Gastrocnemius medialis (tissue), 4 donors: ENCODE data around the gene FGR.

Experiments used
- POLR2A ChIP-seq, 2 donors: fragments of 450-650 bp; IDR thresholded peaks; one replicate each; pipeline ENCODE4 v1.6.1; 2017; ENCODE audit warnings: antibody characterized with exemption in 2 of 2, mild to moderate bottlenecking in 2 of 2, moderate library complexity in 2 of 2
- TF ChIP-seq, protein P1 (sequence below), 5 experiments: fragments of 450-650 bp in 3 of 5; fragments of 200-600 bp in 2 of 5; sonication (generic) in 2 of 5; IDR thresholded peaks in 4 of 5; conservative IDR thresholded peaks in 1 of 5; 1 replicate in 4 of 5; 2 replicates in 1 of 5; pipeline ENCODE4 v1.5.1; 2016 to 2019; ENCODE audit warnings: antibody characterized with exemption in 5 of 5, mild to moderate bottlenecking in 3 of 5, moderate library complexity in 3 of 5

GRCh38 chr1:27571439-27572018 lies 63.5 kb downstream of the FGR start:
- TF ChIP-seq, protein P1, sequence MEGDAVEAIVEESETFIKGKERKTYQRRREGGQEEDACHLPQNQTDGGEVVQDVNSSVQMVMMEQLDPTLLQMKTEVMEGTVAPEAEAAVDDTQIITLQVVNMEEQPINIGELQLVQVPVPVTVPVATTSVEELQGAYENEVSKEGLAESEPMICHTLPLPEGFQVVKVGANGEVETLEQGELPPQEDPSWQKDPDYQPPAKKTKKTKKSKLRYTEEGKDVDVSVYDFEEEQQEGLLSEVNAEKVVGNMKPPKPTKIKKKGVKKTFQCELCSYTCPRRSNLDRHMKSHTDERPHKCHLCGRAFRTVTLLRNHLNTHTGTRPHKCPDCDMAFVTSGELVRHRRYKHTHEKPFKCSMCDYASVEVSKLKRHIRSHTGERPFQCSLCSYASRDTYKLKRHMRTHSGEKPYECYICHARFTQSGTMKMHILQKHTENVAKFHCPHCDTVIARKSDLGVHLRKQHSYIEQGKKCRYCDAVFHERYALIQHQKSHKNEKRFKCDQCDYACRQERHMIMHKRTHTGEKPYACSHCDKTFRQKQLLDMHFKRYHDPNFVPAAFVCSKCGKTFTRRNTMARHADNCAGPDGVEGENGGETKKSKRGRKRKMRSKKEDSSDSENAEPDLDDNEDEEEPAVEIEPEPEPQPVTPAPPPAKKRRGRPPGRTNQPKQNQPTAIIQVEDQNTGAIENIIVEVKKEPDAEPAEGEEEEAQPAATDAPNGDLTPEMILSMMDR (IDR thresholded peaks at IDR 0.05 in 4 of 5, conservative IDR thresholded peaks at IDR 0.05 in 1 of 5), result no peak
- no peak for TF ChIP-seq POLR2A (IDR thresholded peaks at IDR 0.05)
